Measurements from ENCODE around the gene GPR132. TPM values are rescaled to one million over a fixed set of nuclear protein-coding genes. Genes with fewer than 3 reads are reported as not detected.

The GPR132 gene
- total and polyA plus RNA-seq, 10 of the 15 experiments (the other 5 are each of a cell fraction or from before 2014, with no cell fraction given): 1.9 to 49.3 (median 20.4) TPM

DNA sequence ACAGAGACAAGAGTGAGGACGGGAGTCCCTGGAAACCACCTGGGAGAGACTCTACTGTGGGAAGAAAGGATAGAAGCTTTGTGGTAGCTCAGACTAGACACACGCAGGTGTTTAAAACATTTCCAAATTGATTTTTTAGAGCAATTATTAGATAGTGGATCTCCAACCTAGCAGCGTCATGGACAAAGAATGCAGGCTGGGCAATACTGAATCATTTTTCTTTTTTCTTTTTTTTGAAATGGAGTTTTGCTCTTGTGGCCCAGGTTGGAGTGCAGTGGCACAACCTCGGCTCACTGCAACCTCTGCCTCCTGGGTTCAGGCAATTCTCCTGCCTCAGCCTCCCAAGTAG, 13.1 kb downstream of the GPR132 start (continued):
- TF ChIP-seq, protein P1, sequence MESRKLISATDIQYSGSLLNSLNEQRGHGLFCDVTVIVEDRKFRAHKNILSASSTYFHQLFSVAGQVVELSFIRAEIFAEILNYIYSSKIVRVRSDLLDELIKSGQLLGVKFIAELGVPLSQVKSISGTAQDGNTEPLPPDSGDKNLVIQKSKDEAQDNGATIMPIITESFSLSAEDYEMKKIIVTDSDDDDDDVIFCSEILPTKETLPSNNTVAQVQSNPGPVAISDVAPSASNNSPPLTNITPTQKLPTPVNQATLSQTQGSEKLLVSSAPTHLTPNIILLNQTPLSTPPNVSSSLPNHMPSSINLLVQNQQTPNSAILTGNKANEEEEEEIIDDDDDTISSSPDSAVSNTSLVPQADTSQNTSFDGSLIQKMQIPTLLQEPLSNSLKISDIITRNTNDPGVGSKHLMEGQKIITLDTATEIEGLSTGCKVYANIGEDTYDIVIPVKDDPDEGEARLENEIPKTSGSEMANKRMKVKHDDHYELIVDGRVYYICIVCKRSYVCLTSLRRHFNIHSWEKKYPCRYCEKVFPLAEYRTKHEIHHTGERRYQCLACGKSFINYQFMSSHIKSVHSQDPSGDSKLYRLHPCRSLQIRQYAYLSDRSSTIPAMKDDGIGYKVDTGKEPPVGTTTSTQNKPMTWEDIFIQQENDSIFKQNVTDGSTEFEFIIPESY (IDR thresholded peaks at IDR 0.05): no peak

DNA sequence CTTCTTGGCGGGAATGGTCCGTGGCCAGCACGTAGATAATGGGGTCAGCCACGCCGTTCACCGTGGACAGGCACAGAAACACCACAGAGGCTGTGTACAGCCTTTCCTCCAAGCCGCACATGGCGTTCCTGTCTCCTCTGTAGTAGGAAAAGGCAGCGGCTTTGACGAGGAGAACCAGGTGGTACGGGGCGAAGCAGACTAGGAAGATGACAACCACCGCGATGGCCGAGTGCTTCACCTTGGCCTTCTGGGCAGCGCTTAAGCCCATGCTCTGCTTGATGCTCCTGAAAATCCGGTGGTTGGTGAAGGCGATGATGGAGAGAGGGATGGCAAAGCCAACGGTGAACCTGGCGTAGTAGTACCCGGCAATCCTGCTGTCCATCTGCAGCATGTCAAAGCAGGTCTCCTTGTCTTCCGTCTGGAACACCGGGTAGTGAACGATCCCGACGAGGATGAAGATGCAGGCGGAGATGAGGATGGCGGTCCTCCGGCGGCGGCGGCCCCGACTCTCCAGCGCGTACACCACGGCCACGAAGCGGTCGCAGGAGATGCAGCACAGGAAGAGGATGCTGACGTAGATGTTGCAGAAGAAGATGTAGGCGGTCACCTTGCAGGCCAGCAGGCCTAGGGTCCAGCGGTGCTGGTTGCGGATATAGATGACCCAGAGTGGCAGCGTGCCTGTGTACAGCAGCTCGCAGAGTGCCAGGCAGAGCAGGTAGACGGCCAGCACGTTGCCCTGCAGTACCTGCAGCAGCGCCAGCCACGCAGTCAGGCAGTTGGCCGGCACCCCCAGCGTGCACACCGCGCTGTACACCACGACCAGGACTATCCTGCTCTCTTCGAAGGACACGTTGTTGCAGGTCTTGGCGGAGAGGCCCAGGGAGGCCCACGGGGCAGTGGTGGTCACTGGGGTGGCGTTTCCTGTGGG, 13.8 kb downstream of the GPR132 start:
- FAIRE-seq: no peak

More for the DNA sequence above, 13.8 kb downstream of the GPR132 start:
- POLR2A ChIA-PET: no interaction called here
- no peaks in the 10 kb centered on the region for H3K9me3 ChIP-seq (replicated peaks; ENCODE audit: control insufficient read depth, insufficient read depth, low read length)
- CTCF ChIA-PET: no interaction called here
- H3K4me3 ChIP-seq: no peak overlapping the region
- BruUV-seq (replicated peaks): TSS peak; percentile 37
- peaks cover 7% of the 10 kb centered on the region; the same call in 1 of the 2 replicates for H4K20me1 ChIP-seq (ENCODE audit: control insufficient read depth, insufficient read depth)
- intact Hi-C loops (cut with micrococcal nuclease; ENCODE audit: unreplicated experiment): no loop called here
- RAD21 ChIA-PET (ENCODE audit: unreplicated experiment): no interaction called here
- peaks cover 4% of the 10 kb centered on the region for H3K79me2 ChIP-seq (ENCODE audit: control insufficient read depth, insufficient read depth, low read length)
- no peaks in the 10 kb centered on the region for H3K27me3 ChIP-seq (replicated peaks in 1 of 2; ENCODE audit: control insufficient read depth in 2 of 2, insufficient read depth in 2 of 2, low read length in 1 of 2)
- DNase-seq (ENCODE audit: low read depth, low spot score) (no peak), ATAC-seq (no peak)
- TF ChIP-seq POLR2A (IDR thresholded peaks at IDR 0.05; ENCODE audit: low read depth, low read length) (peak; percentile 59), HDGF (IDR thresholded peaks at IDR 0.05) (no peak), ZNF207 (IDR thresholded peaks at IDR 0.05; ENCODE audit: borderline replicate concordance) (no peak)
- TF ChIP-seq, protein P2, sequence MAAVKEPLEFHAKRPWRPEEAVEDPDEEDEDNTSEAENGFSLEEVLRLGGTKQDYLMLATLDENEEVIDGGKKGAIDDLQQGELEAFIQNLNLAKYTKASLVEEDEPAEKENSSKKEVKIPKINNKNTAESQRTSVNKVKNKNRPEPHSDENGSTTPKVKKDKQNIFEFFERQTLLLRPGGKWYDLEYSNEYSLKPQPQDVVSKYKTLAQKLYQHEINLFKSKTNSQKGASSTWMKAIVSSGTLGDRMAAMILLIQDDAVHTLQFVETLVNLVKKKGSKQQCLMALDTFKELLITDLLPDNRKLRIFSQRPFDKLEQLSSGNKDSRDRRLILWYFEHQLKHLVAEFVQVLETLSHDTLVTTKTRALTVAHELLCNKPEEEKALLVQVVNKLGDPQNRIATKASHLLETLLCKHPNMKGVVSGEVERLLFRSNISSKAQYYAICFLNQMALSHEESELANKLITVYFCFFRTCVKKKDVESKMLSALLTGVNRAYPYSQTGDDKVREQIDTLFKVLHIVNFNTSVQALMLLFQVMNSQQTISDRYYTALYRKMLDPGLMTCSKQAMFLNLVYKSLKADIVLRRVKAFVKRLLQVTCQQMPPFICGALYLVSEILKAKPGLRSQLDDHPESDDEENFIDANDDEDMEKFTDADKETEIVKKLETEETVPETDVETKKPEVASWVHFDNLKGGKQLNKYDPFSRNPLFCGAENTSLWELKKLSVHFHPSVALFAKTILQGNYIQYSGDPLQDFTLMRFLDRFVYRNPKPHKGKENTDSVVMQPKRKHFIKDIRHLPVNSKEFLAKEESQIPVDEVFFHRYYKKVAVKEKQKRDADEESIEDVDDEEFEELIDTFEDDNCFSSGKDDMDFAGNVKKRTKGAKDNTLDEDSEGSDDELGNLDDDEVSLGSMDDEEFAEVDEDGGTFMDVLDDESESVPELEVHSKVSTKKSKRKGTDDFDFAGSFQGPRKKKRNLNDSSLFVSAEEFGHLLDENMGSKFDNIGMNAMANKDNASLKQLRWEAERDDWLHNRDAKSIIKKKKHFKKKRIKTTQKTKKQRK (IDR thresholded peaks at IDR 0.05; ENCODE audit: low read depth, low read length): no peak
- no peak overlapping the region for H3K27ac ChIP-seq (ENCODE audit: control insufficient read depth, insufficient read depth)
- peaks cover 41 to 44% of the 10 kb centered on the region in 2 experiments for H3K36me3 ChIP-seq (ENCODE audit: control insufficient read depth in 2 of 2, insufficient read depth in 2 of 2, low read length in 1 of 2)
- no peak overlapping the region for H2AFZ ChIP-seq (ENCODE audit: control insufficient read depth, low read depth, low read length)
- H3K4me2 ChIP-seq (ENCODE audit: control insufficient read depth, insufficient read depth): no peak overlapping the region
- H3K9ac ChIP-seq (ENCODE audit: control insufficient read depth, insufficient read depth, low read length): no peak overlapping the region
- WGBS (ENCODE audit: insufficient coverage, insufficient replicate concordance, low lambda C conversion rate, missing lambda C conversion rate): 93% methylated on average over 59 of the region's 59 CpGs
- SMC1A ChIA-PET (ENCODE audit: uncharacterized antibody, unreplicated experiment): no interaction called here
- H3K4me1 ChIP-seq (ENCODE audit: control insufficient read depth, insufficient read depth, low read length): peaks cover 3% of the 10 kb centered on the region; the same call in 1 of the 2 replicates
- in situ Hi-C loops (cut with MboI): no loop called here
